HL-60 (cell line): ENCODE measurements around the gene CLEC19A.
"Not testable (repeated sequence)": the region's sequence is repeated elsewhere in the genome, so short reads cannot be mapped to it uniquely, and the experiment has no call there.

Experiments used
- DNase-seq, 2 experiments: peaks; one replicate each; pipeline ENCODE4 v3.0.0-alpha.2; 2010 to 2020; ENCODE audit warnings: low read depth in 1 of 2, low spot score in 1 of 2
- H3K27ac ChIP-seq: fragments of 250-450 bp; sonication (Bioruptor Pico); replicated peaks from 2 replicates; pipeline ENCODE4 v1.5.1; 2020; ENCODE audit warnings: mild to moderate bottlenecking, moderate library complexity
- H3K27me3 ChIP-seq: fragments of 250-450 bp; sonication (Bioruptor Pico); 2 replicates; pipeline ENCODE4 v1.5.1; 2021; ENCODE audit warnings: mild to moderate bottlenecking, moderate library complexity; ENCODE audit not compliant: insufficient read depth, poor library complexity, severe bottlenecking
- H3K4me3 ChIP-seq: replicated peaks from 2 replicates; pipeline ENCODE4 v1.5.1; 2011; ENCODE audit warnings: mild to moderate bottlenecking, control low read depth, low read length; ENCODE audit not compliant: insufficient read depth
- CTCF ChIP-seq: IDR thresholded peaks from one replicate; pipeline ENCODE4 v1.5.1; 2011; ENCODE audit warnings: low read length, control low read depth, inconsistent platforms; ENCODE audit not compliant: insufficient read depth
- GABPA ChIP-seq: IDR thresholded peaks from 2 replicates; pipeline ENCODE4 v1.6.1; 2012; ENCODE audit warnings: low read depth
- POLR2AphosphoS5 ChIP-seq: IDR thresholded peaks from 2 replicates; pipeline ENCODE4 v1.6.1; 2012; ENCODE audit warnings: low read depth
- SPI1 ChIP-seq: IDR thresholded peaks from 2 replicates; pipeline ENCODE4 v1.6.1; 2012; ENCODE audit warnings: low read depth, mild to moderate bottlenecking, borderline replicate concordance
- TF ChIP-seq, protein P1 (sequence below): IDR thresholded peaks from 2 replicates; pipeline ENCODE4 v1.6.1; 2012; ENCODE audit warnings: low read depth; ENCODE audit not compliant: insufficient replicate concordance

CLEC19A gene

DNA sequence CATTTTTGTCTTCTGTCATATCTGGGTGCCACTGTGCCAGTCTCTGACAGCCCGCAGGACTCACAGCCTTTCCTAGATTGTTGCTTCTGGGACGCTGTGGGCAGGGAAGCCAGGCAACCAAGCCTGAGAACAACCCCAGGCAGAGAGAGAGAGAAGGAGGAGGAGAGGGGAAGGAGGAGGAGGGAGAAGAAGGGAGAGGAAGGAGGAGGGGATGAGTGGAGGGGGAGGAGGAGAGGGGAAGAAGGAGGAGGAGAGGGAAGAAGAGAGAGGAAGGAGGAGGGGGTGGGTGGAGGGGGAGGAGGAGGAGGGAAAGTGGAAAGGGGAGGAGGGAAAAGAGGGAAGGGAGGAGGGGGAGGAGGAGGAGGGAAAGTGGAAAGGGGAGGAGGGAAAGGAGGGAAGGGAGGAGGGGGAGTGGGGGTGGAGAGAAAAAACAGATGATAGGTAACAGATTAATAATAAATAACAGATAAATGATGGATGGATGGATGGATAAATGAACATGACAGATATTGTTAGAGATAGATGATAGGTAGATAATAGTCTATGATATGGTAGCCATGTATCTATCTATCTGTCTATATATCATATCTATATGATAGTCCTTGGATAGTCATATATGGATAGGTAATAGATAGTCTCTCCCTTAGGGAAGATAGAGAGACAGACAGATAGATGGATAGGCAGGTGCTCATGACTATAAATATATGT lies 29.3 kb downstream of the CLEC19A start:
- no peak overlapping the region for H3K27ac ChIP-seq
- H3K4me3 ChIP-seq: no peak overlapping the region
- TF ChIP-seq GABPA: no peak
- TF ChIP-seq POLR2AphosphoS5: no peak
- no peak for TF ChIP-seq SPI1
- no peak for DNase-seq
- no peaks in the 10 kb centered on the region for H3K27me3 ChIP-seq

DNA sequence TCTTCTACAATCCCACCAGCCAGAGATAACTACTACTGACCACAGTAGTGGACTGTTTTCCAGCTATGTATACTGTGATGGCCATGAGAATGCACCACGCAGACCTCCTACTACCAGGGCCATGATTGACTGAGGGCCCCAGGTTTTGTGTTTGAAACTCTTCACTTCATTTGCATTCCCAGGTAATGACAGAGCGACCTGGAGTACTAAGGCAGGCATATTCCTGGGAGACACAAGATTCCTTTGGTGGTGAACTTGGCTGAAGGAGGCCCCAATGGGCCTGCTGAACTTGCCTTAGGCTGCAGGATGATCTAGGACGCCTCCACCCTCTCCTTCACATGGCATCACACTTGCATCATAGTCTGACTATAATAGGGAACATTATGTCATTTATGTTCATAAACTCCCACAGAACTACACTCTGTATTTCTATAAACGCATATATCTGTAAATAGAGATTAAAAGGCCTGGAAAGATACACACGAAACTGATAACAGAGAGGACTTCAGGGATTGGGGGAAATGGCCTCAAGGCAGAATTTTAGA lies 30.4 kb downstream of the CLEC19A start:
- no peak for DNase-seq
- TF ChIP-seq GABPA (no peak), CTCF (no peak), SPI1 (no peak), POLR2AphosphoS5 (no peak)
- TF ChIP-seq, protein P1, sequence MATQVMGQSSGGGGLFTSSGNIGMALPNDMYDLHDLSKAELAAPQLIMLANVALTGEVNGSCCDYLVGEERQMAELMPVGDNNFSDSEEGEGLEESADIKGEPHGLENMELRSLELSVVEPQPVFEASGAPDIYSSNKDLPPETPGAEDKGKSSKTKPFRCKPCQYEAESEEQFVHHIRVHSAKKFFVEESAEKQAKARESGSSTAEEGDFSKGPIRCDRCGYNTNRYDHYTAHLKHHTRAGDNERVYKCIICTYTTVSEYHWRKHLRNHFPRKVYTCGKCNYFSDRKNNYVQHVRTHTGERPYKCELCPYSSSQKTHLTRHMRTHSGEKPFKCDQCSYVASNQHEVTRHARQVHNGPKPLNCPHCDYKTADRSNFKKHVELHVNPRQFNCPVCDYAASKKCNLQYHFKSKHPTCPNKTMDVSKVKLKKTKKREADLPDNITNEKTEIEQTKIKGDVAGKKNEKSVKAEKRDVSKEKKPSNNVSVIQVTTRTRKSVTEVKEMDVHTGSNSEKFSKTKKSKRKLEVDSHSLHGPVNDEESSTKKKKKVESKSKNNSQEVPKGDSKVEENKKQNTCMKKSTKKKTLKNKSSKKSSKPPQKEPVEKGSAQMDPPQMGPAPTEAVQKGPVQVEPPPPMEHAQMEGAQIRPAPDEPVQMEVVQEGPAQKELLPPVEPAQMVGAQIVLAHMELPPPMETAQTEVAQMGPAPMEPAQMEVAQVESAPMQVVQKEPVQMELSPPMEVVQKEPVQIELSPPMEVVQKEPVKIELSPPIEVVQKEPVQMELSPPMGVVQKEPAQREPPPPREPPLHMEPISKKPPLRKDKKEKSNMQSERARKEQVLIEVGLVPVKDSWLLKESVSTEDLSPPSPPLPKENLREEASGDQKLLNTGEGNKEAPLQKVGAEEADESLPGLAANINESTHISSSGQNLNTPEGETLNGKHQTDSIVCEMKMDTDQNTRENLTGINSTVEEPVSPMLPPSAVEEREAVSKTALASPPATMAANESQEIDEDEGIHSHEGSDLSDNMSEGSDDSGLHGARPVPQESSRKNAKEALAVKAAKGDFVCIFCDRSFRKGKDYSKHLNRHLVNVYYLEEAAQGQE: no peak
- no peaks in the 10 kb centered on the region for H3K27me3 ChIP-seq
- no peak overlapping the region for H3K4me3 ChIP-seq
- H3K27ac ChIP-seq: no peak overlapping the region

- TF ChIP-seq GABPA (no peak), SPI1 (no peak), POLR2AphosphoS5 (no peak)
- Histone ChIP-seq H3K27me3 (no peaks in the 10 kb centered on the region), H3K4me3 (no peak overlapping the region), H3K27ac (no peak overlapping the region)
- no peak for DNase-seq
Measured at GRCh38 chr16:19316846-19317245, 31.3 kb downstream of the CLEC19A start.

- not testable (repeated sequence) for DNase-seq, H3K4me3 ChIP-seq, H3K27me3 ChIP-seq, H3K27ac ChIP-seq
Measured at GRCh38 chr16:19321186-19321585, 35.7 kb downstream of the CLEC19A start.

- H3K27ac ChIP-seq: no peak overlapping the region
- TF ChIP-seq, protein P1: no peak
- TF ChIP-seq GABPA (no peak), POLR2AphosphoS5 (no peak), CTCF (no peak), SPI1 (no peak)
- H3K27me3 ChIP-seq: no peaks in the 10 kb centered on the region
- DNase-seq: no peak
- no peak overlapping the region for H3K4me3 ChIP-seq
Measured at GRCh38 chr16:19323596-19323995, 38.1 kb downstream of the CLEC19A start.
